HepG2 (cell line): Measurements from ENCODE around the gene SLC17A9. TPM values are rescaled to one million over a fixed set of nuclear protein-coding genes. Genes with fewer than 3 reads are reported as not detected.

Source experiments
- ATAC-seq: fragments of 200-7000 bp; cut with Tn5 transposase; 3 replicates; pipeline ENCODE4 v1.9.1; 2020; ENCODE audit warnings: mild to moderate bottlenecking, moderate library complexity
- BruUV-seq: library from RNA; stranded (reverse); fragments of 400-500 nt; replicated peaks from 2 replicates; lab custom pipeline; 2021; lab: Mats Ljungman, UMichigan
- CTCF ChIA-PET: fragments of 300-600 bp; formaldehyde crosslinking; extraction: SDS; loops from one replicate; lab custom pipeline; 2021; ENCODE audit warnings: low total read pairs, inconsistent platforms, low intra/inter-chr PET ratio; lab: Yijun Ruan, JAX
- POLR2A ChIA-PET: fragments of 350-600 bp; sonication (Branson Sonifier 250); formaldehyde crosslinking; loops from one replicate; lab custom pipeline; 2020; ENCODE audit warnings: antibody characterized with exemption, inconsistent platforms; lab: Yijun Ruan, JAX
- DNase-seq: peaks from one replicate; pipeline ENCODE4 v3.0.0-alpha.2; 2015; ENCODE audit warnings: low spot score
- FAIRE-seq: peaks from 3 replicates; lab custom pipeline; 2011; peaks lifted over from hg19 to GRCh38; lab: Jason Lieb, UNC
- H2AFZ ChIP-seq: one replicate; pipeline ENCODE4 v1.6.1; 2011; ENCODE audit warnings: low read length, inconsistent platforms
- H3K27ac ChIP-seq: fragments of 300-600 bp; 3 replicates; pipeline ENCODE4 v1.8.0; 2011; ENCODE audit warnings: mixed run types, mild to moderate bottlenecking, mixed read lengths, low read length, inconsistent platforms; ENCODE audit not compliant: insufficient read depth; ENCODE audit errors: extremely low read length
- H3K27me3 ChIP-seq, 2 experiments: fragments of 200-600 bp in 1 of 2; 2 replicates in 1 of 2; 3 replicates in 1 of 2; pipeline versions ENCODE4 v1.6.0 to v1.8.0; 2011; ENCODE audit warnings: low read length in 2 of 2, mild to moderate bottlenecking in 2 of 2, moderate library complexity in 2 of 2, inconsistent platforms in 1 of 2; ENCODE audit not compliant: insufficient read depth in 2 of 2, control insufficient read depth in 1 of 2
- H3K36me3 ChIP-seq, 2 experiments: fragments of 200-600 bp in 1 of 2; replicated peaks in 1 of 2; 2 replicates in 1 of 2; 3 replicates in 1 of 2; pipeline versions ENCODE4 v1.5.1 to v1.8.0; 2011; ENCODE audit warnings: low read length in 2 of 2, inconsistent platforms in 1 of 2; ENCODE audit not compliant: insufficient read depth in 2 of 2, control insufficient read depth in 1 of 2
- H3K4me1 ChIP-seq: 2 replicates; pipeline ENCODE4 v1.5.1; 2012; ENCODE audit warnings: low read length, inconsistent platforms; ENCODE audit not compliant: insufficient read depth
- H3K4me2 ChIP-seq: 2 replicates; pipeline ENCODE4 v1.6.0; 2011; ENCODE audit warnings: low read depth, low read length, inconsistent platforms
- H3K4me3 ChIP-seq, 3 experiments: fragments of 200-600 bp in 1 of 3; sonication (generic), shearing (Covaris generic) in 1 of 3; replicated peaks in 1 of 3; 2 replicates each; pipeline ENCODE4 v1.5.1; 2011 to 2016; ENCODE audit warnings: low read length in 3 of 3, inconsistent platforms in 2 of 3, low read depth in 2 of 3, mild to moderate bottlenecking in 2 of 3, control low read depth in 1 of 3, mixed read lengths in 1 of 3; ENCODE audit not compliant: insufficient read depth in 1 of 3
- H3K79me2 ChIP-seq: one replicate; pipeline ENCODE4 v1.6.1; 2011; ENCODE audit warnings: low read length, inconsistent platforms; ENCODE audit not compliant: insufficient read depth
- H3K9ac ChIP-seq: 2 replicates; pipeline ENCODE4 v1.6.0; 2011; ENCODE audit warnings: mild to moderate bottlenecking, low read depth, low read length, inconsistent platforms; ENCODE audit not compliant: insufficient read depth
- H3K9me3 ChIP-seq: 2 replicates; pipeline ENCODE4 v1.5.1; 2012; ENCODE audit warnings: mild to moderate bottlenecking, low read length
- H4K20me1 ChIP-seq: 2 replicates; pipeline ENCODE4 v1.6.0; 2011; ENCODE audit warnings: inconsistent platforms, mild to moderate bottlenecking, low read length, moderate library complexity; ENCODE audit not compliant: insufficient read depth
- HNRNPK ChIP-seq: fragments of 200-400 bp; formaldehyde crosslinking; IDR thresholded peaks from 2 replicates; pipeline ENCODE4 v1.6.1; 2018; ENCODE audit warnings: low read length, low read depth, moderate library complexity, mild to moderate bottlenecking; ENCODE audit not compliant: poor library complexity, severe bottlenecking
- HOXA3 ChIP-seq: sonication (generic); formaldehyde crosslinking; IDR thresholded peaks from 2 replicates; pipeline ENCODE4 v1.5.0; 2020; ENCODE audit warnings: missing genetic modification reagents
- MAFK ChIP-seq, 2 experiments: IDR thresholded peaks in 1 of 2; conservative IDR thresholded peaks in 1 of 2; 2 replicates each; pipeline ENCODE4 v1.6.1; 2011; ENCODE audit warnings: improper control_type of control experiment in 2 of 2, low read length in 2 of 2
- MTF2 ChIP-seq: sonication (generic); formaldehyde crosslinking; IDR thresholded peaks from 2 replicates; pipeline ENCODE4 v1.5.0; 2020; ENCODE audit warnings: missing genetic modification reagents, borderline replicate concordance
- ONECUT2 ChIP-seq: sonication (generic); formaldehyde crosslinking; IDR thresholded peaks from 2 replicates; pipeline ENCODE4 v1.4.0; 2020; ENCODE audit warnings: missing genetic modification reagents
- PCBP1 ChIP-seq: fragments of 200-400 bp; formaldehyde crosslinking; IDR thresholded peaks from 2 replicates; pipeline ENCODE4 v1.6.1; 2017; ENCODE audit warnings: mild to moderate bottlenecking, low read depth, low read length, borderline replicate concordance
- RBFOX2 ChIP-seq: fragments of 200-400 bp; formaldehyde crosslinking; IDR thresholded peaks from 2 replicates; pipeline ENCODE4 v1.6.1; 2017; ENCODE audit warnings: low read depth, mild to moderate bottlenecking, low read length
- ZFP90 ChIP-seq: sonication (generic); formaldehyde crosslinking; IDR thresholded peaks from 2 replicates; pipeline ENCODE4 v1.8.0; 2022; ENCODE audit warnings: missing genetic modification reagents, mild to moderate bottlenecking, inconsistent platforms, borderline replicate concordance
- ZMYM2 ChIP-seq: sonication (generic); formaldehyde crosslinking; IDR thresholded peaks from 2 replicates; pipeline ENCODE4 v1.8.0; 2022; ENCODE audit warnings: mild to moderate bottlenecking, missing genetic modification reagents
- WGBS: methylation state at CpG from one replicate; pipeline ENCODE4 v1.1.6; 2017; ENCODE audit warnings: low lambda C conversion rate; 5-methylcytosine and 5-hydroxymethylcytosine counted together
- in situ Hi-C: cut with HindIII; loops from 2 replicates; pipeline ENCODE4 v1.10.0; 2017; ENCODE audit warnings: low pct_unique_long_range_greater_than_20kb; ENCODE audit not compliant: extremely low pct_ligation_motif_present
- intact Hi-C: fragments of 100-400 bp; cut with micrococcal nuclease; formaldehyde crosslinking; loops from one replicate; pipeline ENCODE4 v1.10.0; 2022; ENCODE audit not compliant: unreplicated experiment
- polyA plus RNA-seq, 8 experiments: library from polyadenylated mRNA; depleted of rRNA in 3 of 8; stranded (reverse) in 7 of 8; unstranded in 1 of 8; fragments of >200 nt; fragmentation: Illumina TruSeq in 4 of 8; extraction: Trizol in 4 of 8; gene quantifications; 2 replicates each; pipeline versions ENCODE4 v1.2.1 to v1.2.3, GENCODE V29; 2011 to 2016; ENCODE audit warnings: low read depth in 4 of 8, missing spikeins in 1 of 8, mixed read lengths in 1 of 8; ENCODE audit not compliant: insufficient read depth in 1 of 8
- total RNA-seq, 5 experiments: library from RNA; depleted of rRNA; stranded (reverse); fragments of >200 nt; fragmentation: Illumina TruSeq; extraction: Trizol; gene quantifications; 2 replicates each; pipeline ENCODE4 v1.2.3, GENCODE V29; 2016; ENCODE audit warnings: low read depth in 1 of 5

Gene SLC17A9
- total and polyA plus RNA-seq, 2 of the 13 experiments (the other 11 are each of a cell fraction or from before 2014, with no cell fraction given) = 110 to 191 TPM

- BruUV-seq = no TSS peak
- H3K9me3 ChIP-seq = no peaks in the 10 kb centered on the region
- TF ChIP-seq ZFP90 (CRISPR knock-in tag) = no peak
- TF ChIP-seq ZMYM2 (CRISPR knock-in tag) = no peak
- TF ChIP-seq PCBP1 = peak; percentile 84; the same call in 1 of the 2 replicates
- no peak for TF ChIP-seq MAFK (conservative IDR thresholded peaks at IDR 0.05 in 1 of 2, IDR thresholded peaks at IDR 0.05 in 1 of 2; ENCODE audit: low read length in 2 of 2)
- TF ChIP-seq HNRNPK = peak; percentile 88
- TF ChIP-seq, all 625 proteins: peak for 2
- no peak overlapping the region for H3K4me3 ChIP-seq
- intact Hi-C loops = no loop called here
- H4K20me1 ChIP-seq = no peaks in the 10 kb centered on the region; the same call in 1 of the 2 replicates
- H3K4me1 ChIP-seq = no peaks in the 10 kb centered on the region
- H3K36me3 ChIP-seq = no peaks in the 10 kb centered on the region
- ATAC-seq (no peak), DNase-seq (no peak), FAIRE-seq (no peak)
- no peak overlapping the region for H3K9ac ChIP-seq
- no peaks in the 10 kb centered on the region for H3K79me2 ChIP-seq
- peaks cover 69 to 98% of the 10 kb centered on the region in 2 experiments for H3K27me3 ChIP-seq
- POLR2A ChIA-PET = interaction anchor here (2.0 kb wide), 1 partner anchor 28 kb away, joined by 7 read pairs; the partner anchor contains the start of gene SLC17A9
- whole genome bisulfite sequencing = 36% methylated on average over 18 of the region's 28 CpGs
- H3K4me2 ChIP-seq = no peak overlapping the region
- H2AFZ ChIP-seq = no peak overlapping the region
- in situ Hi-C loops = no loop called here
- H3K27ac ChIP-seq = no peak overlapping the region
- CTCF ChIA-PET = no interaction called here
These were observed 28.5 kb downstream of the SLC17A9 start for GRCh38 chr20:62980970-62981369.

GRCh38 chr20:62982124-62983075, 29.9 kb downstream of the SLC17A9 start:
- no peak overlapping the region for H2AFZ ChIP-seq
- DNase-seq (no peak), FAIRE-seq (no peak), ATAC-seq (no peak)
- no peaks in the 10 kb centered on the region for H3K36me3 ChIP-seq
- H3K4me3 ChIP-seq = no peak overlapping the region
- no peak overlapping the region for H3K9ac ChIP-seq
- H3K4me1 ChIP-seq = no peaks in the 10 kb centered on the region
- H3K4me2 ChIP-seq = no peak overlapping the region
- H3K27me3 ChIP-seq = peaks cover 64 to 95% of the 10 kb centered on the region in 2 experiments
- in situ Hi-C loops = no loop called here
- WGBS = 12% methylated on average over 19 of the region's 21 CpGs
- TF ChIP-seq HOXA3 (no peak), MTF2 (CRISPR knock-in tag) (peak; percentile 74), RBFOX2 (no peak), ONECUT2 (CRISPR knock-in tag) (no peak)
- no peaks in the 10 kb centered on the region; the same call in 1 of the 2 replicates for H4K20me1 ChIP-seq
- ChIA-PET CTCF (no interaction called here), POLR2A (no interaction called here)
- no TSS peak for BruUV-seq
- intact Hi-C loops = no loop called here
- H3K9me3 ChIP-seq = no peaks in the 10 kb centered on the region
- no peaks in the 10 kb centered on the region for H3K79me2 ChIP-seq
- no peak overlapping the region for H3K27ac ChIP-seq
